Measurements from ENCODE around the gene TBC1D3G.
"Not testable (repeated sequence)": the region's sequence is repeated elsewhere in the genome, so short reads cannot be mapped to it uniquely, and the experiment has no call there.

The TBC1D3G gene

GRCh38 chr17:36323584-36323983, at the start of gene TBC1D3G:
TSS of gene TBC1D3G (plus strand) at chr17:36323884. CDS start at chr17:36325412, 1,528 bp downstream.
- CTCF ChIA-PET; POLR2A ChIA-PET; DNase-seq (ENCODE audit: low read depth, low spot score); H3K4me3 ChIP-seq (ENCODE audit: low read depth, low read length): not testable (repeated sequence)

GRCh38 chr17:36283256-36283655, 40.4 kb upstream of the TBC1D3G start:
- H3K4me3 ChIP-seq (ENCODE audit: low read depth, low read length); POLR2A ChIA-PET; CTCF ChIA-PET; DNase-seq (ENCODE audit: low read depth, low spot score): not testable (repeated sequence)

GRCh38 chr17:36284219-36284618, 39.5 kb upstream of the TBC1D3G start:
- POLR2A ChIA-PET; DNase-seq (ENCODE audit: low read depth, low spot score); CTCF ChIA-PET; H3K4me3 ChIP-seq (ENCODE audit: low read depth, low read length): not testable (repeated sequence)

- POLR2A ChIA-PET; H3K4me3 ChIP-seq (ENCODE audit: low read depth, low read length); DNase-seq (ENCODE audit: low read depth, low spot score); CTCF ChIA-PET: not testable (repeated sequence)
Observed at GRCh38 chr17:36289965-36290612, 33.6 kb upstream of the TBC1D3G start.

- POLR2A ChIA-PET; DNase-seq (ENCODE audit: low read depth, low spot score); CTCF ChIA-PET; H3K4me3 ChIP-seq (ENCODE audit: low read depth, low read length): not testable (repeated sequence)
Observed at GRCh38 chr17:36295161-36295560, 28.5 kb upstream of the TBC1D3G start.

GRCh38 chr17:36315736-36316135, 7.9 kb upstream of the TBC1D3G start:
- CTCF ChIA-PET; DNase-seq (ENCODE audit: low read depth, low spot score); POLR2A ChIA-PET; H3K4me3 ChIP-seq (ENCODE audit: low read depth, low read length): not testable (repeated sequence)

GRCh38 chr17:36362496-36362895, 38.8 kb downstream of the TBC1D3G start:
- H3K4me3 ChIP-seq (ENCODE audit: low read depth, low read length); CTCF ChIA-PET; DNase-seq (ENCODE audit: low read depth, low spot score); POLR2A ChIA-PET: not testable (repeated sequence)

GRCh38 chr17:36375938-36376337, 52.3 kb downstream of the TBC1D3G start:
- CTCF ChIA-PET; POLR2A ChIA-PET; H3K4me3 ChIP-seq (ENCODE audit: low read depth, low read length); DNase-seq (ENCODE audit: low read depth, low spot score): not testable (repeated sequence)
